Activated CD8-positive, alpha-beta T cell treated with anti-CD3 and anti-CD28 coated beads for 36 hours (primary cell): ENCODE results near the gene SETD3. TPM values are rescaled to one million over a fixed set of nuclear protein-coding genes. Genes with fewer than 3 reads are reported as not detected.

ENCODE experiments used
- ATAC-seq: fragments of 200-7000 bp; cut with Tn5 transposase; one replicate; pipeline ENCODE4 v1.10.0; 2021; ENCODE audit warnings: mild to moderate bottlenecking, moderate library complexity
- CTCF ChIA-PET: fragments of 350-600 bp; sonication (Branson Sonifier 250); formaldehyde crosslinking; loops from one replicate; lab custom pipeline; 2021; ENCODE audit warnings: antibody characterized with exemption; lab: Charles Lee
- POLR2A ChIA-PET: fragments of 350-600 bp; sonication (Branson Sonifier 250); formaldehyde crosslinking; loops from one replicate; lab custom pipeline; 2021; ENCODE audit warnings: antibody characterized with exemption; lab: Charles Lee
- DNase-seq: peaks from one replicate; pipeline ENCODE4 v3.0.0-alpha.2; 2020
- H3K27ac Mint-ChIP-seq: one replicate; pipeline ENCODE4 v1.8.0; 2021; ENCODE audit warnings: mild to moderate bottlenecking, mixed read lengths
- H3K27me3 Mint-ChIP-seq: one replicate; pipeline ENCODE4 v1.8.0; 2021; ENCODE audit warnings: mixed read lengths
- H3K36me3 Mint-ChIP-seq: one replicate; pipeline ENCODE4 v1.8.0; 2021; ENCODE audit warnings: low read depth, mixed read lengths
- H3K4me1 Mint-ChIP-seq: one replicate; pipeline ENCODE4 v1.8.0; 2021; ENCODE audit warnings: low read depth, mixed read lengths
- H3K4me3 Mint-ChIP-seq: one replicate; pipeline ENCODE4 v1.8.0; 2021; ENCODE audit warnings: mild to moderate bottlenecking, moderate library complexity, mixed read lengths
- H3K9me3 Mint-ChIP-seq: one replicate; pipeline ENCODE4 v1.8.0; 2021; ENCODE audit warnings: mixed read lengths
- intact Hi-C: fragments of 100-400 bp; cut with micrococcal nuclease; formaldehyde crosslinking; loops from one replicate; pipeline ENCODE4 v1.10.0; 2022
- total RNA-seq, 2 experiments: library from RNA; stranded (reverse); gene quantifications; one replicate each; pipeline ENCODE4 v1.2.3, GENCODE V29; 2021
- TF ChIP-seq, protein P1 (sequence below): fragments of 200-600 bp; IDR thresholded peaks from one replicate; pipeline ENCODE4 v1.8.0; 2022; ENCODE audit warnings: antibody characterized with exemption, mild to moderate bottlenecking

The SETD3 gene
- total RNA-seq, 2 experiments from 2014 or later: 49.9 to 50.7 TPM

DNA sequence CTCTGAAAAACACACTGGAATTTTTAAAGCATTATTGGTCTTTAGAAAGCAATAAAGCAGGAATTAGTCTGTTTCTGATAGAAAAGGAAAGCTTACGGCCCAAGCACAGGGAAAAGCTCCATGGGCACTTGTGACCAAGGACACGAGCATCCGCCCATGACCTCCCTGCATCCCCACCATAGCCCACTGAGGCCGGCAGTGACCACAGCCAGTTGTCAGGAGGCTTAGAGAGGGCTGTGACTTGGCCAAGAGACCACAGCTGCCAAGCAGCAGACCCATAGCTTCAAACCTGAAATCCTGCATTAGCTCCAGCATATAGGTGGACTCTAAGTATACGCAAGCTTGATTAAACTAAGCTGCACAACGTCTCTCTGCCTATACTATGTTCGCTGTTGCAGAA is 8.9 kb downstream of the SETD3 start:
- TF ChIP-seq, protein P1, sequence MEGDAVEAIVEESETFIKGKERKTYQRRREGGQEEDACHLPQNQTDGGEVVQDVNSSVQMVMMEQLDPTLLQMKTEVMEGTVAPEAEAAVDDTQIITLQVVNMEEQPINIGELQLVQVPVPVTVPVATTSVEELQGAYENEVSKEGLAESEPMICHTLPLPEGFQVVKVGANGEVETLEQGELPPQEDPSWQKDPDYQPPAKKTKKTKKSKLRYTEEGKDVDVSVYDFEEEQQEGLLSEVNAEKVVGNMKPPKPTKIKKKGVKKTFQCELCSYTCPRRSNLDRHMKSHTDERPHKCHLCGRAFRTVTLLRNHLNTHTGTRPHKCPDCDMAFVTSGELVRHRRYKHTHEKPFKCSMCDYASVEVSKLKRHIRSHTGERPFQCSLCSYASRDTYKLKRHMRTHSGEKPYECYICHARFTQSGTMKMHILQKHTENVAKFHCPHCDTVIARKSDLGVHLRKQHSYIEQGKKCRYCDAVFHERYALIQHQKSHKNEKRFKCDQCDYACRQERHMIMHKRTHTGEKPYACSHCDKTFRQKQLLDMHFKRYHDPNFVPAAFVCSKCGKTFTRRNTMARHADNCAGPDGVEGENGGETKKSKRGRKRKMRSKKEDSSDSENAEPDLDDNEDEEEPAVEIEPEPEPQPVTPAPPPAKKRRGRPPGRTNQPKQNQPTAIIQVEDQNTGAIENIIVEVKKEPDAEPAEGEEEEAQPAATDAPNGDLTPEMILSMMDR: no peak
- ChIA-PET CTCF (no interaction called here), POLR2A (no interaction called here)
- no peak overlapping the region for H3K27ac Mint-ChIP-seq
- no peaks in the 10 kb centered on the region for H3K36me3 Mint-ChIP-seq
- DNase-seq (no peak), ATAC-seq (no peak)
- no peak overlapping the region for H3K4me3 Mint-ChIP-seq
- peaks cover 37% of the 10 kb centered on the region for H3K4me1 Mint-ChIP-seq
- no peaks in the 10 kb centered on the region for H3K27me3 Mint-ChIP-seq
- no peaks in the 10 kb centered on the region for H3K9me3 Mint-ChIP-seq
- intact Hi-C loops: no loop called here

DNA sequence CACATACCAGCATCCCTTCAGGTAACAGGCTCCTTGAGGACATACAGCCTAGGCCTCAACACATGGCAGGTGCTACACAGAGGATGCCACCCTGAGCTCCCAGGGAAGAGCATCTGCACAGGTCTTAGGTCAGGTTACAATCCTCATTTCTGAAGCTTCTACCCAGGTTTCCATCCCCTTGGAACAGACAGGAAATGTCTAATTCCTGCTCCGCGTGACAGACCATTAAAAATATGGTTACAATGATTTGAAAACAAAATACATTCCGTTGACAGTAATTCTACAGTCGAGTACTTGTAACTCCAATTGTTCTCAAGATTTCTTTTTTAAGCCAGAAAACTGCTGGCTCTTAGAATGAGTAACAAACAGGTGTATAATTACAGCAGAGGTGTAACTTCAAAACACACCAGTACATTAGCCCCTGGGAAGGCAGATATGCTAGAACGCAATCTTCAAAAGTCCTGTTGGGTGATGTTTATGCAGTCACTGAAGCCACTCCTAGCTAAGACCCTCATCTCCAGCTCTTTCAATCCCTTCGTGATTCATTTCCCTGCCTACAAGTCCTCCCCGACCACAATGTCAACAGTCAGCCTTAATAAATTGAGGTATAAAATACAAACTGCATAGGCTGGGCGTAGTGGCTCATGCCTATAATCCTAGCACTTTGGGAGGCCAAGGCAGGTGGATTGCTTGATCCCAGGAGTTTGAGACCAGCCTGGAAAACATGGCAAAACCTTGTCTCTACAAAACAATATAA is 11.6 kb downstream of the SETD3 start:
- POLR2A ChIA-PET: no interaction called here
- DNase-seq (no peak), ATAC-seq (no peak)
- TF ChIP-seq, protein P1: no peak
- H3K27me3 Mint-ChIP-seq: no peaks in the 10 kb centered on the region
- peaks cover 30% of the 10 kb centered on the region for H3K4me1 Mint-ChIP-seq
- no peak overlapping the region for H3K4me3 Mint-ChIP-seq
- CTCF ChIA-PET: interaction anchor here (1.0 kb wide), 1 partner anchor 76 kb away, joined by 3 read pairs; no protein-coding TSS in a partner anchor
- no peaks in the 10 kb centered on the region for H3K9me3 Mint-ChIP-seq
- H3K27ac Mint-ChIP-seq: no peak overlapping the region
- peaks cover 2% of the 10 kb centered on the region for H3K36me3 Mint-ChIP-seq
- intact Hi-C loops: no loop called here

- Mint-ChIP-seq H3K9me3 (no peaks in the 10 kb centered on the region), H3K27ac (no peak overlapping the region), H3K4me3 (no peak overlapping the region), H3K4me1 (peaks cover 29% of the 10 kb centered on the region), H3K27me3 (no peaks in the 10 kb centered on the region), H3K36me3 (peaks cover 6% of the 10 kb centered on the region)
- POLR2A ChIA-PET: interaction anchor here (1.0 kb wide), 1 partner anchor 13 kb away, joined by 3 read pairs; the partner anchor contains the start of genes CCNK and SETD3
- TF ChIP-seq, protein P1: no peak
- CTCF ChIA-PET: interaction anchor here (0.8 kb wide), 1 partner anchor 75 kb away, joined by 3 read pairs; no protein-coding TSS in a partner anchor
- intact Hi-C loops: no loop called here
- ATAC-seq (no peak), DNase-seq (no peak)
Measured at GRCh38 chr14:99468081-99468480, 12.6 kb downstream of the SETD3 start.

DNA sequence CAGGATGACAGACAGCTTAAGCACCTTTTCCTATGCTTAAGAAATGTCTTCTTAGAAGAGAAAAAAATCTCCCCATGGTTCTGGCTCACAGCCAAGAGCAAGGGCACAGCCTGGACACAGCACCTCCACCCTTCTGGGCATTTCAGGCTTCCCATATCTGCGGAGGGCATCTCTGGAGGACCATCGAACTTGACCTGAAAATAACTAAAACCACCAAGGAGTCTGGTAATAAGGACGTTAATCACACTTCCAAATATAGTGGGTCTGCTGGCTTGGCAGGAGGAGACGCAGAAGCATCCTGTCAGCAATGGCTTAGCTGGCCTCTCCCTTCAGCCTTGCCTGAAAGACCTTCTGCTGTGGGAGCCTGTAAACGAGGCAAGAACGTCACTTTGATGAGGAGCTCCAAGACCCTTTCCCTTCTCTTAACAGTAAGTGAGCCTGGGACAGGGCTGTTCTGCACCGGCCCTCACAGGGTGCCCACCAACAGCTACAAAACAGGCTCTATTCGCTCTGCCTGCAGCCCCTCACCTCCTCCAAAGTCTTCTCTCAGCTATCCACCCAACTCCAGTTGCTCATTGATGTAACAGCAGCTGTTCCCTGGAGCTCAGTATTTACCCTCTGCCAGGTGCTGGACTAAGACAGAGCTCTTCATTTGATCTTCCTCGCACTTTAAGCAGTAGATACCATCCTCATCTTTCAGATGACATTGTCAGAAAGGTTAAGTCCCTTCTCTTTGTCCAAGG is 13.2 kb downstream of the SETD3 start:
- no peak overlapping the region for H3K4me3 Mint-ChIP-seq
- H3K27me3 Mint-ChIP-seq: no peaks in the 10 kb centered on the region
- ATAC-seq (no peak), DNase-seq (no peak)
- TF ChIP-seq, protein P1: no peak
- POLR2A ChIA-PET: interaction anchor here (1.0 kb wide), 1 partner anchor 13 kb away, joined by 3 read pairs; the partner anchor contains the start of genes CCNK and SETD3
- H3K27ac Mint-ChIP-seq: no peak overlapping the region
- H3K36me3 Mint-ChIP-seq: peaks cover 7% of the 10 kb centered on the region
- peaks cover 26% of the 10 kb centered on the region for H3K4me1 Mint-ChIP-seq
- CTCF ChIA-PET: interaction anchor here (0.8 kb wide), 1 partner anchor 74 kb away, joined by 3 read pairs; no protein-coding TSS in a partner anchor
- intact Hi-C loops: no loop called here
- no peaks in the 10 kb centered on the region for H3K9me3 Mint-ChIP-seq
